Upper lobe of left lung (tissue), 6 donors: Measurements from ENCODE around the gene FKBP2. TPM values are rescaled to one million over a fixed set of nuclear protein-coding genes. Genes with fewer than 3 reads are reported as not detected.

Experiments
- ATAC-seq, 2 donors: fragments of 200-7000 bp; cut with Tn5 transposase; one replicate each; pipeline ENCODE4 v1.9.1; 2022; ENCODE audit warnings: mild to moderate bottlenecking in 2 of 2, moderate library complexity in 2 of 2; ENCODE audit not compliant: low FRiP score in 2 of 2
- DNase-seq, 2 donors: peaks; one replicate each; pipeline ENCODE4 v3.0.0-alpha.2; 2019 to 2020
- H3K27ac ChIP-seq, 4 donors: fragments of 200-600 bp; sonication (generic); one replicate each; pipeline ENCODE4 v1.5.1; 2016 to 2019
- H3K27me3 ChIP-seq, 4 donors: fragments of 200-600 bp; sonication (generic); one replicate each; pipeline ENCODE4 v1.5.1; 2017 to 2019
- H3K36me3 ChIP-seq, 4 donors: fragments of 200-600 bp; sonication (generic); one replicate each; pipeline ENCODE4 v1.5.1; 2016 to 2019
- H3K4me1 ChIP-seq, 4 donors: fragments of 200-600 bp; sonication (generic); one replicate each; pipeline ENCODE4 v1.5.1; 2018 to 2019
- H3K4me3 ChIP-seq, 4 donors: fragments of 200-600 bp; sonication (generic); one replicate each; pipeline ENCODE4 v1.5.1; 2017 to 2019; ENCODE audit warnings: mild to moderate bottlenecking in 2 of 4, moderate library complexity in 1 of 4
- H3K9me3 ChIP-seq, 4 donors: fragments of 200-600 bp; sonication (generic); one replicate each; pipeline ENCODE4 v1.5.1; 2018 to 2019
- EP300 ChIP-seq, 4 donors: sonication (generic); formaldehyde crosslinking; IDR thresholded peaks; one replicate each; pipeline ENCODE4 v1.5.1; 2017; ENCODE audit warnings: antibody characterized with exemption in 4 of 4, control low read depth in 2 of 4
- POLR2A ChIP-seq, 4 donors: fragments of 450-650 bp; IDR thresholded peaks; one replicate each; pipeline ENCODE4 v1.5.1; 2016 to 2017; ENCODE audit warnings: antibody characterized with exemption in 4 of 4, mild to moderate bottlenecking in 2 of 4
- POLR2AphosphoS5 ChIP-seq, 2 donors: sonication (generic); formaldehyde crosslinking; IDR thresholded peaks; one replicate each; pipeline ENCODE4 v1.5.1; 2017; ENCODE audit warnings: antibody characterized with exemption in 2 of 2
- WGBS, 2 donors: methylation state at CpG; one replicate each; pipeline ENCODE4 v1.1.5; 2017 to 2018; 5-methylcytosine and 5-hydroxymethylcytosine counted together
- total RNA-seq, 6 donors: library from RNA; depleted of rRNA in 4 of 6; stranded (reverse); fragments of >200 nt in 4 of 6; gene quantifications; one replicate each; pipeline versions ENCODE4 v1.1.0 to v1.2.1, GENCODE V29; 2016 to 2021
- TF ChIP-seq, protein P1 (sequence below), 6 experiments: fragments of 450-650 bp in 4 of 6; fragments of 200-600 bp in 2 of 6; sonication (generic) in 2 of 6; IDR thresholded peaks; one replicate each; pipeline ENCODE4 v1.5.1; 2016 to 2019; ENCODE audit warnings: antibody characterized with exemption in 6 of 6
- donor health status: DM: no; HTN: no; CAD: no; lungs with moderate emphysema.
- donor health status: DM: no; HTN: yes; CAD: no; lungs with severe emphysema.

FKBP2 gene
- total RNA-seq, 6 donors from 2014 or later = 40.9 to 132 (median 63.1) TPM

DNA sequence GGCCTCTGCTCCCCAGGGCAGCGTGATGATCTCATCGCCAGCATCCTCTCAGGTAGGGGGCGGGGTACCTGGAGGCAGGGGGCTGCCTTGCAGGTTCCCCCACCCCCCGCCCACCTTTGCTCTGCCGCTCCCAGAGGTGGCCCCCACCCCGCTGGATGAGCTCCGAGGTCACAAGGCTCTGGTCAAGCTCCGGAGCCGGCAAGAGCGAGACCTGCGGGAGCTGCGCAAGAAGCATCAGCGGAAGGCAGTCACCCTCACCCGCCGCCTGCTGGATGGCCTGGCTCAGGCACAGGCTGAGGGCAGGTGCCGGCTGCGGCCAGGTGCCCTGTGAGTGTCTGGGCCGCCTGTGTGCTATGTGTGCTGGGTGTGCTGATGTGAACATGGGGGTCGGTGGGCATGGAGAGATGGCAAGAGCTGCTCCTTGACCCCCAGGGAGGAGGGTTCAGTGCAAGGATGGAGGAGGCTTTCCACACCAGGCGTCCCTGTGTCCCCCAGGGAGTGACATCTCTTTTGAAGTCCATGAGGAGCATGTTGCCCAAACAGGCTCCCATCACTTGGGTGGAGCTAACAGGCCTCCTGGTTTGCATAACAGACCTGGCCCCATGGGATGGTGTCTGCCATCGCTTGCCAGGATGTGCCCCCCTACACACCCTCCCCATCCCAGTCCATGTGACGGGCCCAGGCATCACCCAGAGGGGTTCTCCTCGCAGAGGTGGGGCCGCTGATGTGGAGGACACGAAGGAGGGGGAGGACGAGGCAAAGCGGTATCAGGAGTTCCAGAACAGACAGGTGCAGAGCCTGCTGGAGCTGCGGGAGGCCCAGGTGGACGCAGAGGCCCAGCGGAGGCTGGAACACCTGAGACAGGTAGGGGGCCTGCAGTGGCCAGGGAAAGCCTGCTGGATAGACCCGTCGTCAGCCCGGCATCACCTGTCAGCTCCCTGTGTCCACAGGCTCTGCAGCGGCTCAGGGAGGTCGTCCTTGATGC is 24.6 kb downstream of the FKBP2 start:
- Histone ChIP-seq H3K4me3 (no peak overlapping the region), H3K27ac (peak overlapping the region in 1 of 4 donors; percentile 7), H3K27me3 (no peaks in the 10 kb centered on the region), H3K36me3 (peaks cover 4 to 64% (median 56%) of the 10 kb centered on the region in 4 donors), H3K9me3 (no peaks in the 10 kb centered on the region), H3K4me1 (peaks cover 18 to 23% (median 22%) of the 10 kb centered on the region in 4 donors)
- TF ChIP-seq, protein P1, sequence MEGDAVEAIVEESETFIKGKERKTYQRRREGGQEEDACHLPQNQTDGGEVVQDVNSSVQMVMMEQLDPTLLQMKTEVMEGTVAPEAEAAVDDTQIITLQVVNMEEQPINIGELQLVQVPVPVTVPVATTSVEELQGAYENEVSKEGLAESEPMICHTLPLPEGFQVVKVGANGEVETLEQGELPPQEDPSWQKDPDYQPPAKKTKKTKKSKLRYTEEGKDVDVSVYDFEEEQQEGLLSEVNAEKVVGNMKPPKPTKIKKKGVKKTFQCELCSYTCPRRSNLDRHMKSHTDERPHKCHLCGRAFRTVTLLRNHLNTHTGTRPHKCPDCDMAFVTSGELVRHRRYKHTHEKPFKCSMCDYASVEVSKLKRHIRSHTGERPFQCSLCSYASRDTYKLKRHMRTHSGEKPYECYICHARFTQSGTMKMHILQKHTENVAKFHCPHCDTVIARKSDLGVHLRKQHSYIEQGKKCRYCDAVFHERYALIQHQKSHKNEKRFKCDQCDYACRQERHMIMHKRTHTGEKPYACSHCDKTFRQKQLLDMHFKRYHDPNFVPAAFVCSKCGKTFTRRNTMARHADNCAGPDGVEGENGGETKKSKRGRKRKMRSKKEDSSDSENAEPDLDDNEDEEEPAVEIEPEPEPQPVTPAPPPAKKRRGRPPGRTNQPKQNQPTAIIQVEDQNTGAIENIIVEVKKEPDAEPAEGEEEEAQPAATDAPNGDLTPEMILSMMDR (IDR thresholded peaks at IDR 0.05) = no peak
- TF ChIP-seq POLR2A (IDR thresholded peaks at IDR 0.05) = no peak
- no peak for TF ChIP-seq POLR2AphosphoS5 (IDR thresholded peaks at IDR 0.05)
- 94 to 97% methylated on average over 18 to 26 of the region's 35 CpGs for WGBS, 2 donors
- DNase-seq = peak in 1 of 2 donors; percentile 75
- no peak for ATAC-seq

DNA sequence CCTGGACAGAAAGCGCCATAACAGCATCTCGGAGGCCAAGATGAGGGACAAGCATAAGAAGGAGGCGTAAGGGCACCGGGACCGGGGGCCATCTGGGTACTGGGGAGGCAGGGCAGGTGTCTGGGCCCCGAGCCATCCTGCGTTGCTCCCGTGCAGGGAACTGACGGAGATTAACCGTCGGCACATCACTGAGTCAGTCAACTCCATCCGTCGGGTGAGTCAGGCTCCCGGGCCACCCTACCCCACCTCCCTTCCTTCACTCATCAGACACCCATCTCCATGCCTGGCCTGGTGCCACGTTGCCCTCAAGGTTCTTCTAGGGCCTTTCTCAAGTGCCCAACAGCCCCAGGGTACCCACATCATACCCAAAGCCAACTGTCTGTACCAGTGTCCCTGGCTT is 25.4 kb downstream of the FKBP2 start:
- Histone ChIP-seq H3K9me3 (no peaks in the 10 kb centered on the region), H3K27ac (peak overlapping the region in 2 of 4 donors; percentile 96 to 98), H3K27me3 (no peaks in the 10 kb centered on the region), H3K4me1 (peaks cover 18 to 26% (median 22%) of the 10 kb centered on the region in 4 donors), H3K4me3 (no peak overlapping the region), H3K36me3 (peaks cover 4 to 58% (median 52%) of the 10 kb centered on the region in 4 donors)
- TF ChIP-seq POLR2AphosphoS5 (IDR thresholded peaks at IDR 0.05) (no peak), POLR2A (IDR thresholded peaks at IDR 0.05) (no peak), EP300 (IDR thresholded peaks at IDR 0.05) (no peak)
- TF ChIP-seq, protein P1 (IDR thresholded peaks at IDR 0.05) = no peak
- ATAC-seq (no peak), DNase-seq (peak in 1 of 2 donors; percentile 52)
- whole genome bisulfite sequencing, 2 donors = 93% methylated on average over 10 to 15 of the region's 15 CpGs

- TF ChIP-seq, protein P1 (IDR thresholded peaks at IDR 0.05) = no peak
- no peak for TF ChIP-seq EP300 (IDR thresholded peaks at IDR 0.05)
- TF ChIP-seq POLR2AphosphoS5 (IDR thresholded peaks at IDR 0.05) = no peak
- H3K9me3 ChIP-seq = no peaks in the 10 kb centered on the region
- ATAC-seq (no peak), DNase-seq (peak in 1 of 2 donors; percentile 85)
- no peaks in the 10 kb centered on the region for H3K27me3 ChIP-seq
- WGBS, 2 donors = 65 to 77% methylated on average over 17 to 24 of the region's 27 CpGs
- H3K4me1 ChIP-seq = peaks cover 26 to 35% (median 29%) of the 10 kb centered on the region in 4 donors
- H3K36me3 ChIP-seq = peaks cover 4 to 48% (median 42%) of the 10 kb centered on the region in 4 donors
- no peak overlapping the region for H3K4me3 ChIP-seq
- H3K27ac ChIP-seq = peak overlapping the region; percentile 96 to 98 (median 96)
Measured at GRCh38 chr11:64267207-64267945, 26.5 kb downstream of the FKBP2 start.

GRCh38 chr11:64268025-64268892 is 27.4 kb downstream of the FKBP2 start:
- peak overlapping the region in 3 of 4 donors; percentile 75 to 92 (median 78) for H3K4me3 ChIP-seq
- DNase-seq (peak; percentile 51 to 87), ATAC-seq (no peak)

More at GRCh38 chr11:64268025-64268892, 27.4 kb downstream of the FKBP2 start:
- H3K27ac ChIP-seq = peak overlapping the region; percentile 96 to 98 (median 96)
- WGBS, 2 donors = 25 to 52% methylated on average over 12 to 22 of the region's 23 CpGs
- no peaks in the 10 kb centered on the region for H3K27me3 ChIP-seq
- H3K4me1 ChIP-seq = peaks cover 29 to 38% (median 33%) of the 10 kb centered on the region in 4 donors
- TF ChIP-seq, protein P1 (IDR thresholded peaks at IDR 0.05) = peak in 2 of 6 experiments; percentile 5 to 28
- no peak for TF ChIP-seq EP300 (IDR thresholded peaks at IDR 0.05)
- TF ChIP-seq POLR2A (IDR thresholded peaks at IDR 0.05) = no peak
- no peak for TF ChIP-seq POLR2AphosphoS5 (IDR thresholded peaks at IDR 0.05)
- H3K36me3 ChIP-seq = peaks cover 1 to 39% (median 33%) of the 10 kb centered on the region in 4 donors
- no peaks in the 10 kb centered on the region for H3K9me3 ChIP-seq
